Measurements from ENCODE around the gene TMOD2.

The TMOD2 gene

GRCh38 chr15:51864408-51865056 lies 113.1 kb downstream of the TMOD2 start:
- Mint-ChIP-seq H3K4me3 (peak overlapping the region in 1 of 2 donors; percentile 21), H3K27me3 (no peaks in the 10 kb centered on the region), H3K27ac (peak overlapping the region; percentile 1 to 36), H3K4me1 (peaks cover 55% of the 10 kb centered on the region), H3K9me3 (peaks cover 0 to 8% of the 10 kb centered on the region in 2 donors)
- DNase-seq = peak in 1 of 2 donors; percentile 34
- peak; percentile 71 for ATAC-seq

GRCh38 chr15:51865317-51865716 lies 113.9 kb downstream of the TMOD2 start:
- no peak overlapping the region for H3K4me3 Mint-ChIP-seq
- peaks cover 0 to under 1% of the 10 kb centered on the region in 2 donors for H3K9me3 Mint-ChIP-seq
- H3K27me3 Mint-ChIP-seq = no peaks in the 10 kb centered on the region
- ATAC-seq (no peak), DNase-seq (no peak)
- no peak overlapping the region for H3K27ac Mint-ChIP-seq
- peaks cover 48% of the 10 kb centered on the region for H3K4me1 Mint-ChIP-seq

Measured in stimulated activated naive CD8-positive, alpha-beta T cell treated with anti-CD3 and anti-CD28 coated beads, Interleukin-15, amount 100 ng/mL, for 72 hours (primary cell).